PC-3 (cell line): ENCODE data around the gene MTPN.

Experiments
- EZH2 ChIP-seq: fragments of 300-600 bp; sonication (generic); IDR thresholded peaks from one replicate; pipeline ENCODE4 v1.6.1; 2017; ENCODE audit warnings: antibody characterized with exemption, mild to moderate bottlenecking, low read length; ENCODE audit not compliant: unreplicated experiment
- TF ChIP-seq, protein P1 (sequence below): fragments of 300-600 bp; sonication (generic); conservative IDR thresholded peaks from 2 replicates; pipeline ENCODE4 v1.5.1; 2017; ENCODE audit warnings: antibody characterized with exemption, low read depth, mild to moderate bottlenecking, low read length

DNA sequence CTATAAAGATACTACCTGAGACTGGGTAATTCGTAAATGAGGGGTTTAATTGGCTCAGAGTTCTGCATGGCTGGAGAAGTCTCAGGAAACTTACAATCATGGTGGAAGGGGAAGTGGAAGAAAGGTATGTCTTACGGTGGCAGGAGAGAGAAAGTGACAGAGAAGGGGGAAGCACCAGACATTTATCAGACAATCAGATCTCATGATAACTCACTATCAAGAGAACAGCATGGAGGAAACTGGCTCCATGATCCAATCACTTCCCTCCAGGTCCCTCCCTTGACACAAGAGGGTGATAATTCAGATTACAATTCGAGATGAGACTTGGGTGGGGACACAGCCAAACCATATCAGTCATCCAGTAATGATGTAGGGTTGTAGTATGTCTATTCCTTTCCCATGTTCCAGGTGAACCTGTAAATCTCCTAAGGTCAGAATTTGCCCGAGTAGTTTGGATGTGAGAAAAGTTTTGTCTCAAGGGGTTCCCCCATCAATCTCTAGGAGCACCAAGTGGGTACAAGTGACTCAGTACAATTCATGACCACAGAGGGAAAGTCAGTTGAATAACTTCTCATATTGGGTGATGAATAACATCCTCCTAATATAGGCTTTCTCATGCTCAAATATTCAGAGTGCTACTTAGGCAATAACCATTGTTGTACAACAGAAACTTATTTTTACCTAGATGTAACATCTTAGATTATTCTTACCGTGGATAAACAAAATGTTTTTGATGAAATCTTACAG is 39.7 kb upstream of the MTPN start:
- TF ChIP-seq, protein P1, sequence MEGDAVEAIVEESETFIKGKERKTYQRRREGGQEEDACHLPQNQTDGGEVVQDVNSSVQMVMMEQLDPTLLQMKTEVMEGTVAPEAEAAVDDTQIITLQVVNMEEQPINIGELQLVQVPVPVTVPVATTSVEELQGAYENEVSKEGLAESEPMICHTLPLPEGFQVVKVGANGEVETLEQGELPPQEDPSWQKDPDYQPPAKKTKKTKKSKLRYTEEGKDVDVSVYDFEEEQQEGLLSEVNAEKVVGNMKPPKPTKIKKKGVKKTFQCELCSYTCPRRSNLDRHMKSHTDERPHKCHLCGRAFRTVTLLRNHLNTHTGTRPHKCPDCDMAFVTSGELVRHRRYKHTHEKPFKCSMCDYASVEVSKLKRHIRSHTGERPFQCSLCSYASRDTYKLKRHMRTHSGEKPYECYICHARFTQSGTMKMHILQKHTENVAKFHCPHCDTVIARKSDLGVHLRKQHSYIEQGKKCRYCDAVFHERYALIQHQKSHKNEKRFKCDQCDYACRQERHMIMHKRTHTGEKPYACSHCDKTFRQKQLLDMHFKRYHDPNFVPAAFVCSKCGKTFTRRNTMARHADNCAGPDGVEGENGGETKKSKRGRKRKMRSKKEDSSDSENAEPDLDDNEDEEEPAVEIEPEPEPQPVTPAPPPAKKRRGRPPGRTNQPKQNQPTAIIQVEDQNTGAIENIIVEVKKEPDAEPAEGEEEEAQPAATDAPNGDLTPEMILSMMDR: no peak
- TF ChIP-seq EZH2: no peak
